Adrenal gland (tissue), 5 donors: ENCODE measurements around the gene PPP1R16B.

Source experiments
- CTCF ChIP-seq, 6 experiments: fragments of 450-650 bp in 4 of 6; fragments of 200-600 bp in 2 of 6; sonication (generic) in 1 of 6; IDR thresholded peaks; 1 replicate in 5 of 6; 2 replicates in 1 of 6; pipeline versions ENCODE4 v1.5.1 to v1.8.0; 2016 to 2021; ENCODE audit warnings: antibody characterized with exemption in 6 of 6, mild to moderate bottlenecking in 2 of 6, moderate library complexity in 1 of 6
- POLR2A ChIP-seq, 2 donors: fragments of 450-650 bp; IDR thresholded peaks; one replicate each; pipeline ENCODE4 v1.6.1; 2017; ENCODE audit warnings: antibody characterized with exemption in 2 of 2, mild to moderate bottlenecking in 2 of 2, moderate library complexity in 1 of 2
- donor health status: DM: no; HTN: no; CAD: no.

GRCh38 chr20:38872036-38872435, 66.5 kb downstream of the PPP1R16B start:
- TF ChIP-seq CTCF (IDR thresholded peaks at IDR 0.05) = no peak
- TF ChIP-seq POLR2A (IDR thresholded peaks at IDR 0.05) = no peak
